ENCODE measurements around the gene STMN1.

The STMN1 gene

GRCh38 chr1:25895365-25895990, 10.7 kb downstream of the STMN1 start:
- peak; percentile 81 to 84 for DNase-seq (ENCODE audit: low read depth in 2 of 2)

GRCh38 chr1:25893116-25893515, 13.1 kb downstream of the STMN1 start:
- no peak for DNase-seq (ENCODE audit: low read depth in 2 of 2)

GRCh38 chr1:25891606-25892005, 14.6 kb downstream of the STMN1 start:
- DNase-seq (ENCODE audit: low read depth in 2 of 2): no peak

- no peak for DNase-seq (ENCODE audit: low read depth in 2 of 2)
Measured at GRCh38 chr1:25890239-25891034, 15.8 kb downstream of the STMN1 start.

DNA sequence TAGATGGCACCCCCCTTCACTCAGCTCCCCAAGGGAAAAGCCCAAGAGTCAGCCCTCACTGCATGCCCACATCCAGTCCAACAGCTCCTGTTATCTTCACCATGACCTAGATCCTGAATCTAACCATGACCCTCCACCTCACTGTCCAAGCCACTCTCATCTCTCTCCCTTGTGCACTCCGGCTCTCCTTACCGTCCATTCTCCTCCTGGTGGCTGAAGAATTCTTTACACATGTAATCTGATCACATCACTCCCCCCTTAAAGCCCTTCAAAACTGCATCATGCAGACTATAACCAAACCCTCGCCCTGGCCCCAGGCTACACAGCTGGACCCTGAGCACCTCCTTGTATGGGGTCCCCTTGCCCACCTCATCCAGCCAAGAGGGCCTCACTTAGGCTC, 16.7 kb downstream of the STMN1 start:
- DNase-seq (ENCODE audit: low read depth in 2 of 2): no peak

DNA sequence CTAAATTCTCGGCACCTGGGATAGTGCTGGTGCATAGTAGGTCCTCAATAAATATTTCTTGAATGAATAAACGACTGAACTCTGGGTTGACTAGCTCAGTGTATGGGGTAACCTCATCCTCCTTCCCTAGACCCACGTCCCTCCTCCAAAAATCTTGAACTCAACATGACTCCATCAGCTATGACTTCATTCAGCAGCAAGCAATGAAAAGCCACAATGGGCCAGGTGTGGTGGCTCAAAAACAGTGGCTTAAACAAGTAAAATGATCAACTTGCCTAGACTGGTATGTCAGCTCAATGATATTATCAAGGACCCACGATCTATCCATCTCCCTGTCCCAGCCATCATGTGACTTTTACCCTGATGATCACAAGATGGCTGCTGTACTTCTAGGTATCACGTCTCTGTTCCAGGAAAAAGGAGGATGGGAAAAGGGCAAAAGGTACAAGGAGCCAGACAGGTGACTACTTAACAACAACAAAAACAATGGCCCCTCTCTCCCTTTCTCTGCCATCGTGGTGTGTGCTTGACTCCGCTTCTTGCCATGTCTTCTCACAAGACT, 17.7 kb downstream of the STMN1 start:
- DNase-seq (ENCODE audit: low read depth in 2 of 2): no peak

DNA sequence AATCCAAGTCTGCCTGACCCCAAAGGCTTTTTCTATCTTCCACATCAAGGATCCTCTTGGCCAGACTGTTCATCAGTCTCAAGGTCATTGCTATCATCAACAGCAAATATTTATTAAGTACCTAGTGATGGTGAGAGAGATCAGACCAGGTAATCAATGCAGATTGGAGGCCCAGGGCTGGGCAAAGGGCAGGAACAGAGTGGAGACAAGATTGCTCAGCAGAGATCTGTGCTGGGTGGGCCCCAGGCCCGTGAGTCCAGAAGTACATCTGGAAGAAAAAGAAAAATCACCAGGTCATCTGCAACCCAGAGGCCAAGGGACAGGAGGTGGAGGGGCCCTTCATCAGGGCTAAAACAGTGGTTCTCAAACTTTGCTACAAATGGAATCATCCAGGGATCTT, 20.6 kb downstream of the STMN1 start:
- no peak for DNase-seq (ENCODE audit: low read depth in 2 of 2)

DNA sequence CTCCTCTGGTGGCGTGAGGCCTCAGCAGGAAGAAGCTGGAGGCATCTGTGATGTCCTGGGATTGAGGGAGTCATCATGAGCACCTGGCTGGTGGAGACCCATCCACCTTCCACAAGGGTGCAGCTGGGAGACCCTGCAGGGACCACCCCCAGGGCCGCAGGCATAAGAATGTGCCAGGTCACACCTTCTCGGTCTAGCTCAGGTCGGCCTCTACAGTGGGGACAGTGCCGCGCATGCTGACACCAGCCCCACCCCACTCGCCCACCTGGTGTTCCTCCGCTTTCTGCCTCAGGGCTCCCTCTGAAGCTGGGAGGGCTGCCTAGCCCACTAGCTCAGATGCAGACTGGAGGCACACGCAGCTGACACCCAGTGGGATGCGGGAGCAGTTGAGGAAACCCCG, 25.0 kb downstream of the STMN1 start:
- no peak for DNase-seq (ENCODE audit: low read depth in 2 of 2)

- no peak for DNase-seq (ENCODE audit: low read depth in 2 of 2)
Measured at GRCh38 chr1:25880518-25880917, 25.7 kb downstream of the STMN1 start.

DNA sequence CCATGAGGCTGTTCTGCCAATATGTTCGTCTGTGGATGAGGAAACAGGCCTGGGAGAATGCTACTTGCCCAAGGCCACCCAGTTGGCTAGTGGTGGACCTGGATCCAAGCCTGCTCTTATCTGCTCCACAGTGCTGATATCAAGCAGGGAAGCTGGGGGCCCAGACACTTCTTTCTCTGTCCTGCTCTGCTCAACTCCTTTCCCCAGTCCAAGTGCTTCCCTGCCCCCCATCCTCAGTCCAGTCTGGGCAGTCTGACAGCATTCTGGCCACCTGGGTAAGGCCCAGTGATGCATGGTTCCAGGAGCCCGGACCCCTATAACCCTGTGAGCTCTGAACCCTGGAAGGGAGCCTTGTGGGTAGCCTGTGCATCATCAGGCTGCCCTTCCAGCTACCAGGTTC, 26.5 kb downstream of the STMN1 start:
- no peak for DNase-seq (ENCODE audit: low read depth in 2 of 2)

GRCh38 chr1:25878690-25879089, 27.5 kb downstream of the STMN1 start:
- no peak for DNase-seq (ENCODE audit: low read depth in 2 of 2)

DNA sequence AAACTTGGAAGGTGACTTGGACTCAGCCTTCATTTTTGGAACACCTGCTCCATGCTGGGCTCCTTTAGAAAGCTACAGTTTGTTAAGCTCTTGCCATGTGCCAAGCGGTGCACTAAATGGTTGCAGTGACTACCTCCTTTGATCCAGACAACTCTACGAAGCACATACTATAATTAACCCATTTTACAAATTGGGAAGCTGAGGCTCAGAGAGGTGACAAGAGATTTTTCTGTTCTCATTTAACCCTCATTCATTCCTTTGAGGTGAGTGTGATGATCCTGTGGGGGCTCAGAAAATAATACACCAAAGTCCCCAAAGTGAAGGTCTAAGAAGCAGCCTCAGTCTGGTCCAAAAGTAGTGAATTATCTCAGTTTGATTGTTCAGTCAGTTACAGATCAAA, 29.1 kb downstream of the STMN1 start:
- no peak for DNase-seq (ENCODE audit: low read depth in 2 of 2)

DNA sequence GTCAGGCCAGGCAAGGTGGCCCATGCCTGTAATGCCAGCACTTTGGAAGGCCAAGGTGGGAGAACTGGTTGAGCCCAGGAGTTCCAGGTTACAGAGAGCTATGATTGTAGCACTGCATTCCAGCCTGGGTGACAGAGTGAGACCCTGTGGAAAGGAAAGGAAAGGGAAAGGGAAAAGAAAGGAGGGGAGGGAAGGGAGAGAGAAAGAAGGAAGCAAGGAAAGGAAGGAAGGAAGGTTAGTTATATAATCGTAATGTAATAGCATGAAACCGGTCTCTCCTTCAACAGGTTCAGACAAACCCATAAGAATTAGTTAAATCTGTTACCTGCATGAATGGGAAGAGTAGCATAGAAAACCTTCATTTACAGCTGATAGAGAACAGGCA, 29.5 kb downstream of the STMN1 start:
- no peak for DNase-seq (ENCODE audit: low read depth in 2 of 2)

GRCh38 chr1:25875856-25876692, 30.1 kb downstream of the STMN1 start:
- no peak for DNase-seq (ENCODE audit: low read depth in 2 of 2)

- peak; percentile 40 to 48 for DNase-seq (ENCODE audit: low read depth in 2 of 2)
Measured at GRCh38 chr1:25875154-25875855, 30.9 kb downstream of the STMN1 start, which contains the start of gene PAQR7. PAQR7 (minus strand) TSS chr1:25875708; CDS start chr1:25863839, 11,869 bp downstream.

- DNase-seq (ENCODE audit: low read depth in 2 of 2): no peak
Measured at GRCh38 chr1:25874635-25875153, 31.5 kb downstream of the STMN1 start.

DNA sequence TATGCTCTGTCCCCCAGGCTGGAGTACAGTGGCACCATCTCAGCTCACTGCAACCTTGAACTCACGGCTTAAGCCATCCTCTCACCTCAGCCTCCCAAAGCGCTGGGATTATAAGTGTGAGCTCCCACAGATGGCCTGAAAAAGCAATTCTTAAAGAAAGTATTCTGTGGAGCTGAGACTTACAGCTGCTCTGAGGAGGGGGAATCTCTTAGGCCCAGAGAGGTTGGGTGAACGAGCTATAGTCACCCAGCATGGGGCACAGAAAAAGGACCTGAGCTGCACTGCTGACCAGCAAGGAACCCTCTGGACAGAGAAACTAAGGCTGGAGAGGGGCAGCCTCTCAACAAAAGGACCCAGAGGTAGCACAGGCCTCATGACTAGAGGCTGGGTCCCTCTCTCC, 32.0 kb downstream of the STMN1 start:
- no peak for DNase-seq (ENCODE audit: low read depth in 2 of 2)

GRCh38 chr1:25873120-25873519, 33.1 kb downstream of the STMN1 start:
- no peak for DNase-seq (ENCODE audit: low read depth in 2 of 2)

DNA sequence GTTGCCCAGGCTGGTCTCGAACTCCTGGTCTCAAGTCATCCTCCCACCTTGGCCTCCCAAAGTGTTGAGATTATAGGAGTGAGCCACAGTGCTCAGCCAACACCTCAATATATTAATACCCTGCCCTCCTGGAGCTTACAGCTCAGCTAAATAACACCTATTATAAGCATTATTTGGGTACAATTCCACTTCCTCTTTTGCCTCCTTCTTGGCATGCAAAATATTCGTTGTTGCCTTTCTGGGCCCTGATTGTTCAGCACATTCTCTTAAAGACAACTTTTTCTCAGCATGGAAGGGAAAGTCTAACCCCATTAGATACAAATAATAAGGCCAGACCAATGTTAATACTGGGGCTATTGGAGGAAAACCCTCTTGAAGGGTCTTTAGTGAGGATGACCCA, 33.5 kb downstream of the STMN1 start:
- no peak for DNase-seq (ENCODE audit: low read depth in 2 of 2)

- DNase-seq (ENCODE audit: low read depth in 2 of 2): no peak
Measured at GRCh38 chr1:25871704-25872494, 34.3 kb downstream of the STMN1 start.
